ENCODE measurements around the gene AMPD3. TPM values are rescaled to one million over a fixed set of nuclear protein-coding genes. Genes with fewer than 3 reads are reported as not detected.

The AMPD3 gene
- total RNA-seq, 4 donors from 2014 or later = 8.7 to 15.2 (median 9.8) TPM

GRCh38 chr11:10497371-10498021 lies 42.4 kb downstream of the AMPD3 start:
- Histone ChIP-seq H3K27me3 (no peaks in the 10 kb centered on the region), H3K4me1 (peaks cover 9 to 52% (median 27%) of the 10 kb centered on the region in 3 donors), H3K36me3 (peaks cover 0 to 90% (median 3%) of the 10 kb centered on the region in 3 donors), H3K4me3 (no peak overlapping the region), H3K27ac (peak overlapping the region; percentile 30 to 77 (median 52)), H3K9me3 (no peaks in the 10 kb centered on the region)
- DNase-seq = no peak
- 69 to 80% methylated on average over 17 of the region's 18 CpGs for whole genome bisulfite sequencing, 2 donors
- intact Hi-C loops (cut with DNase I) = no loop called here
- no peak for TF ChIP-seq POLR2A (IDR thresholded peaks at IDR 0.05)
- no peak for TF ChIP-seq CTCF (IDR thresholded peaks at IDR 0.05)

GRCh38 chr11:10498022-10498400 lies 42.9 kb downstream of the AMPD3 start:
- Histone ChIP-seq H3K27ac (peak overlapping the region; percentile 30 to 77 (median 52)), H3K27me3 (no peaks in the 10 kb centered on the region), H3K4me1 (peaks cover 9 to 52% (median 27%) of the 10 kb centered on the region in 3 donors), H3K9me3 (no peaks in the 10 kb centered on the region), H3K36me3 (peaks cover 0 to 90% (median 3%) of the 10 kb centered on the region in 3 donors), H3K4me3 (no peak overlapping the region)
- WGBS, 2 donors = 76 to 82% methylated on average over 6 to 7 of the region's 7 CpGs
- TF ChIP-seq POLR2A (IDR thresholded peaks at IDR 0.05) (no peak), CTCF (IDR thresholded peaks at IDR 0.05) (no peak)
- DNase-seq = no peak
- intact Hi-C loops (cut with DNase I) = no loop called here

GRCh38 chr11:10498426-10499250 lies 43.6 kb downstream of the AMPD3 start:
- intact Hi-C loops (cut with DNase I) = no loop called here
- no peaks in the 10 kb centered on the region for H3K27me3 ChIP-seq
- no peaks in the 10 kb centered on the region for H3K9me3 ChIP-seq
- H3K27ac ChIP-seq = peak overlapping the region; percentile 9 to 59 (median 38)
- no peak overlapping the region for H3K4me3 ChIP-seq
- 80 to 90% methylated on average over 4 to 5 of the region's 10 CpGs for WGBS, 2 donors
- TF ChIP-seq CTCF (IDR thresholded peaks at IDR 0.05) (no peak), POLR2A (IDR thresholded peaks at IDR 0.05) (no peak)
- DNase-seq = no peak
- H3K4me1 ChIP-seq = peaks cover 9 to 52% (median 27%) of the 10 kb centered on the region in 3 donors
- peaks cover 0 to 90% (median 3%) of the 10 kb centered on the region in 3 donors for H3K36me3 ChIP-seq

- no peaks in the 10 kb centered on the region for H3K9me3 ChIP-seq
- H3K27ac ChIP-seq = peak overlapping the region in 1 of 4 donors; percentile 28
- intact Hi-C loops (cut with DNase I) = no loop called here
- peaks cover 9 to 52% (median 27%) of the 10 kb centered on the region in 3 donors for H3K4me1 ChIP-seq
- H3K27me3 ChIP-seq = no peaks in the 10 kb centered on the region
- peaks cover 0 to 90% (median 3%) of the 10 kb centered on the region in 3 donors for H3K36me3 ChIP-seq
- H3K4me3 ChIP-seq = no peak overlapping the region
- 45 to 50% methylated on average over 3 to 4 of the region's 5 CpGs for WGBS, 2 donors
- no peak for DNase-seq
- TF ChIP-seq POLR2A (IDR thresholded peaks at IDR 0.05) (no peak), CTCF (IDR thresholded peaks at IDR 0.05) (no peak)
Measured at GRCh38 chr11:10499452-10499851, 44.4 kb downstream of the AMPD3 start.
